ENCODE data around the gene HNRNPH1.

HNRNPH1 gene

GRCh38 chr5:179608131-179608581 is 15.3 kb downstream of the HNRNPH1 start:
- no peak overlapping the region for H3K9ac ChIP-seq
- H3K27ac ChIP-seq: peak overlapping the region; percentile 35; the same call in 1 of the 2 replicates
- H3K79me2 ChIP-seq (ENCODE audit: insufficient read depth, low read depth): no peaks in the 10 kb centered on the region
- TF ChIP-seq CTCF (conservative IDR thresholded peaks at IDR 0.05; ENCODE audit: low read depth, low read length): no peak
- no peak overlapping the region for H2AFZ ChIP-seq (ENCODE audit: low read depth)
- 0 out of 2 replicates have a peak overlapping the region, but pooled peaks have one; percentile 6 for H3K4me2 ChIP-seq
- peaks cover 22% of the 10 kb centered on the region for H3K4me1 ChIP-seq (ENCODE audit: low read depth, poor library complexity, severe bottlenecking)
- H3K27me3 ChIP-seq (ENCODE audit: insufficient read depth, low read depth): no peaks in the 10 kb centered on the region
- no peaks in the 10 kb centered on the region for H4K20me1 ChIP-seq (ENCODE audit: insufficient read depth)
- no peaks in the 10 kb centered on the region for H3K36me3 ChIP-seq (ENCODE audit: insufficient read depth)
- no peak overlapping the region for H3K4me3 ChIP-seq (IDR thresholded peaks at IDR 0.05; ENCODE audit: insufficient read depth, low read depth, low read length)

- H3K36me3 ChIP-seq (ENCODE audit: insufficient read depth): no peaks in the 10 kb centered on the region
- H3K27ac ChIP-seq: peak overlapping the region; percentile 35; the same call in 1 of the 2 replicates
These were observed 16.1 kb downstream of the HNRNPH1 start for GRCh38 chr5:179607160-179607931.

GRCh38 chr5:179606910-179607159 is 16.6 kb downstream of the HNRNPH1 start:
- TF ChIP-seq CTCF (conservative IDR thresholded peaks at IDR 0.05; ENCODE audit: low read depth, low read length): no peak
- Histone ChIP-seq H3K27me3 (ENCODE audit: insufficient read depth, low read depth) (no peaks in the 10 kb centered on the region), H2AFZ (ENCODE audit: low read depth) (no peak overlapping the region), H3K4me1 (ENCODE audit: low read depth, poor library complexity, severe bottlenecking) (peaks cover 22% of the 10 kb centered on the region), H3K27ac (no peak overlapping the region), H3K36me3 (ENCODE audit: insufficient read depth) (no peaks in the 10 kb centered on the region), H3K4me2 (no peak overlapping the region), H3K79me2 (ENCODE audit: insufficient read depth, low read depth) (no peaks in the 10 kb centered on the region), H4K20me1 (ENCODE audit: insufficient read depth) (no peaks in the 10 kb centered on the region), H3K4me3 (IDR thresholded peaks at IDR 0.05; ENCODE audit: insufficient read depth, low read depth, low read length) (no peak overlapping the region), H3K9ac (no peak overlapping the region)

More at GRCh38 chr5:179607160-179607931, 16.1 kb downstream of the HNRNPH1 start:
- Histone ChIP-seq H4K20me1 (ENCODE audit: insufficient read depth) (no peaks in the 10 kb centered on the region), H3K79me2 (ENCODE audit: insufficient read depth, low read depth) (no peaks in the 10 kb centered on the region), H3K4me2 (0 out of 2 replicates have a peak overlapping the region, but pooled peaks have one; percentile 6), H3K9ac (no peak overlapping the region), H3K27me3 (ENCODE audit: insufficient read depth, low read depth) (no peaks in the 10 kb centered on the region), H3K4me3 (IDR thresholded peaks at IDR 0.05; ENCODE audit: insufficient read depth, low read depth, low read length) (no peak overlapping the region), H2AFZ (ENCODE audit: low read depth) (no peak overlapping the region), H3K4me1 (ENCODE audit: low read depth, poor library complexity, severe bottlenecking) (peaks cover 22% of the 10 kb centered on the region)
- no peak for TF ChIP-seq CTCF (conservative IDR thresholded peaks at IDR 0.05; ENCODE audit: low read depth, low read length)

- Histone ChIP-seq H2AFZ (ENCODE audit: low read depth) (no peak overlapping the region), H3K4me2 (no peak overlapping the region), H3K36me3 (ENCODE audit: insufficient read depth) (no peaks in the 10 kb centered on the region), H3K9ac (no peak overlapping the region), H4K20me1 (ENCODE audit: insufficient read depth) (no peaks in the 10 kb centered on the region), H3K4me1 (ENCODE audit: low read depth, poor library complexity, severe bottlenecking) (peaks cover 22% of the 10 kb centered on the region), H3K27ac (no peak overlapping the region), H3K79me2 (ENCODE audit: insufficient read depth, low read depth) (no peaks in the 10 kb centered on the region), H3K27me3 (ENCODE audit: insufficient read depth, low read depth) (no peaks in the 10 kb centered on the region), H3K4me3 (IDR thresholded peaks at IDR 0.05; ENCODE audit: insufficient read depth, low read depth, low read length) (no peak overlapping the region)
- no peak for TF ChIP-seq CTCF (conservative IDR thresholded peaks at IDR 0.05; ENCODE audit: low read depth, low read length)
These were observed 17.2 kb downstream of the HNRNPH1 start for GRCh38 chr5:179606071-179606909.
